Mucosa of descending colon (tissue), 3 donors: ENCODE measurements around the gene HS6ST3. TPM values are rescaled to one million over a fixed set of nuclear protein-coding genes. Genes with fewer than 3 reads are reported as not detected.

Experiments
- ATAC-seq: fragments of 200-7000 bp; cut with Tn5 transposase; one replicate; pipeline ENCODE4 v1.9.1; 2020; ENCODE audit warnings: mild to moderate bottlenecking, moderate library complexity
- DNase-seq, 3 donors: peaks; one replicate each; pipeline ENCODE4 v3.0.0-alpha.2; 2020
- H3K36me3 ChIP-seq: fragments of 200-600 bp; one replicate; pipeline ENCODE4 v1.8.0; 2021; ENCODE audit warnings: low read depth, mild to moderate bottlenecking
- H3K4me1 ChIP-seq: fragments of 200-600 bp; one replicate; pipeline ENCODE4 v1.8.0; 2021; ENCODE audit warnings: low read depth, mild to moderate bottlenecking
- H3K4me3 ChIP-seq: fragments of 200-600 bp; one replicate; pipeline ENCODE4 v1.8.0; 2021; ENCODE audit warnings: mild to moderate bottlenecking
- H3K9me3 ChIP-seq: fragments of 200-600 bp; one replicate; pipeline ENCODE4 v1.8.0; 2021; ENCODE audit warnings: mild to moderate bottlenecking
- CTCF ChIP-seq: fragments of 200-600 bp; IDR thresholded peaks from one replicate; pipeline ENCODE4 v1.8.0; 2022; ENCODE audit warnings: antibody characterized with exemption, mild to moderate bottlenecking
- intact Hi-C, 2 donors: fragments of 100-400 bp; cut with DNase I in 1 of 2; cut with micrococcal nuclease in 1 of 2; formaldehyde crosslinking; loops; one replicate each; pipeline versions ENCODE4 v1.11.0 to v1.11.1; 2022; cut with DNase I, micrococcal nuclease
- total RNA-seq, 3 donors: library from RNA; stranded (reverse); fragmentation: NEBNext Ultra II Directional in 2 of 3; extraction: Animal tissue kit (Norgen Biotek cat#: 25700) in 2 of 3; gene quantifications; one replicate each; pipeline versions ENCODE4 v1.2.1 to v1.2.4, GENCODE V29; 2021 to 2023
- donor health status: DM: no; HTN: no; CAD: no; lungs with moderate emphysema.
- donor health status: DM: no; HTN: no; CAD: no.
- donor health status: DM: no; HTN: yes; CAD: no.

Gene HS6ST3
- total RNA-seq, 3 donors from 2014 or later, result 0.14 to 0.89 TPM; not detected in 1

- ATAC-seq, result no peak
- Histone ChIP-seq H3K36me3 (no peaks in the 10 kb centered on the region), H3K4me1 (no peaks in the 10 kb centered on the region), H3K9me3 (no peaks in the 10 kb centered on the region), H3K4me3 (no peak overlapping the region)
- intact Hi-C loops, result loop anchor here in 1 of 2 donors (10.0 kb wide), 1 partner anchor 116 kb away; no protein-coding TSS in a partner anchor
- no peak for DNase-seq
- TF ChIP-seq CTCF, result no peak
Observed at GRCh38 chr13:96650301-96650886, 560.5 kb downstream of the HS6ST3 start.

GRCh38 chr13:96651598-96651997, 561.7 kb downstream of the HS6ST3 start:
- no peaks in the 10 kb centered on the region for H3K36me3 ChIP-seq
- TF ChIP-seq CTCF, result no peak
- H3K4me1 ChIP-seq, result no peaks in the 10 kb centered on the region
- ATAC-seq (no peak), DNase-seq (no peak)
- no peaks in the 10 kb centered on the region for H3K9me3 ChIP-seq
- H3K4me3 ChIP-seq, result no peak overlapping the region
- intact Hi-C loops, result loop anchor here in 1 of 2 donors (10.0 kb wide), 1 partner anchor 117 kb away; no protein-coding TSS in a partner anchor

GRCh38 chr13:96652506-96652905, 562.6 kb downstream of the HS6ST3 start:
- Histone ChIP-seq H3K4me1 (no peaks in the 10 kb centered on the region), H3K9me3 (no peaks in the 10 kb centered on the region), H3K36me3 (no peaks in the 10 kb centered on the region), H3K4me3 (no peak overlapping the region)
- no peak for ATAC-seq
- no peak for DNase-seq
- TF ChIP-seq CTCF, result no peak
- intact Hi-C loops, result loop anchor here in 1 of 2 donors (10.0 kb wide), 1 partner anchor 118 kb away; no protein-coding TSS in a partner anchor

GRCh38 chr13:96661612-96662011, 571.7 kb downstream of the HS6ST3 start:
- DNase-seq (no peak), ATAC-seq (no peak)
- no peak for TF ChIP-seq CTCF
- Histone ChIP-seq H3K36me3 (no peaks in the 10 kb centered on the region), H3K9me3 (peaks cover 9% of the 10 kb centered on the region), H3K4me3 (no peak overlapping the region), H3K4me1 (no peaks in the 10 kb centered on the region)
- intact Hi-C loops, result no loop called here

- DNase-seq (no peak), ATAC-seq (no peak)
- no peak for TF ChIP-seq CTCF
- H3K4me3 ChIP-seq, result no peak overlapping the region
- H3K36me3 ChIP-seq, result no peaks in the 10 kb centered on the region
- intact Hi-C loops, result no loop called here
- H3K9me3 ChIP-seq, result peaks cover 9% of the 10 kb centered on the region
- no peaks in the 10 kb centered on the region for H3K4me1 ChIP-seq
Observed at GRCh38 chr13:96662036-96662435, 572.1 kb downstream of the HS6ST3 start.
